ENCODE results near the gene EFEMP1. TPM values are rescaled to one million over a fixed set of nuclear protein-coding genes. Genes with fewer than 3 reads are reported as not detected.

The EFEMP1 gene
- total RNA-seq, 1 donor from 2014 or later: not detected

DNA sequence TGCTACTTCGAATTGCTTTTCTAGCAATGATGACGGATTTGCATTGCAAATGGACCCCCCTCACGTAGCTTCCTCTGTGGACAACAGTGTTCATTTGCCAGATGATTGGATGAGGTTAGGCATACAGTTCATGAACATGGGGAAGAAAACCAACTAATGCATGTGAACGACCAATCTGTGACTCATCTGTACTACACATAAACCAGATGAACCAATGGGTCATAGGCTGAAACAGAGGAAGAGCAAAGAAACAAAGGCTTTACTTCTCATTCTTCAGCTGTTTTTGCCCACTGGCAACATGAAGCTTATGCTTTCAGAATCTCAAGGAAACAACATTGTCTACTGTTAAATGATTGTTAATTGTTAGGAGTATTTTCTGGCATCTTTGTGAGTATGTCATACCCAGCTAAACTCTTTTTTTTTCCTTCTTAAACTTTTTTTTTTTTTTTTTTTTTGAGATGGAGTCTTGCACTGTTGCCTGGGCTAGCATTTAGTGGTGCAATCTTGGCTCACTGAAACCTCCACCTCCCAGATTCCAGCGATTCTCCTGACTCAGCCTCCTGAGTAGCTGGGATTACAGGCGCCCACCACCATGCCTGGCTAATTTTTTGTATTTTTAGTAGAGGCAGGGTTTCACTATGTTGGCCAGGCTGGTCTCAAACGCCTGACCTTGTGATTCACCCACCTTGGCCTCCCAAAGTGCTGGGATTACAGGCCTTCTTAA, 35.5 kb downstream of the EFEMP1 start:
- ATAC-seq (ENCODE audit: low read depth): no peak
- Mint-ChIP-seq H3K4me1 (no peaks in the 10 kb centered on the region), H3K27me3 (no peaks in the 10 kb centered on the region), H3K4me3 (no peak overlapping the region), H3K9me3 (no peaks in the 10 kb centered on the region), H3K36me3 (ENCODE audit: low read depth) (no peaks in the 10 kb centered on the region), H3K27ac (no peak overlapping the region)
- ChIA-PET POLR2A (no interaction called here), CTCF (no interaction called here)
- intact Hi-C loops (cut with micrococcal nuclease): no loop called here
- no peak for TF ChIP-seq CTCF (IDR thresholded peaks at IDR 0.05)
- no peak for DNase-seq

- no peak for TF ChIP-seq CTCF (IDR thresholded peaks at IDR 0.05)
- no peak for DNase-seq
- Mint-ChIP-seq H3K27me3 (no peaks in the 10 kb centered on the region), H3K4me1 (no peaks in the 10 kb centered on the region), H3K9me3 (no peaks in the 10 kb centered on the region), H3K36me3 (ENCODE audit: low read depth) (no peaks in the 10 kb centered on the region), H3K27ac (no peak overlapping the region), H3K4me3 (no peak overlapping the region)
- CTCF ChIA-PET: no interaction called here
- POLR2A ChIA-PET: no interaction called here
- intact Hi-C loops (cut with micrococcal nuclease): no loop called here
- no peak for ATAC-seq (ENCODE audit: low read depth)
Measured at GRCh38 chr2:55887351-55887750, 36.2 kb downstream of the EFEMP1 start.

- ATAC-seq (ENCODE audit: low read depth) (no peak), DNase-seq (no peak)
- no peaks in the 10 kb centered on the region for H3K9me3 Mint-ChIP-seq
- ChIA-PET CTCF (no interaction called here), POLR2A (no interaction called here)
- no peaks in the 10 kb centered on the region for H3K36me3 Mint-ChIP-seq (ENCODE audit: low read depth)
- no peak for TF ChIP-seq CTCF (IDR thresholded peaks at IDR 0.05)
- no peaks in the 10 kb centered on the region for H3K4me1 Mint-ChIP-seq
- intact Hi-C loops (cut with micrococcal nuclease): no loop called here
- no peak overlapping the region for H3K4me3 Mint-ChIP-seq
- no peak overlapping the region for H3K27ac Mint-ChIP-seq
- no peaks in the 10 kb centered on the region for H3K27me3 Mint-ChIP-seq
Measured at GRCh38 chr2:55885944-55886281, 37.7 kb downstream of the EFEMP1 start.

- CTCF ChIA-PET: no interaction called here
- Mint-ChIP-seq H3K4me1 (no peaks in the 10 kb centered on the region), H3K4me3 (no peak overlapping the region), H3K27me3 (no peaks in the 10 kb centered on the region), H3K36me3 (ENCODE audit: low read depth) (no peaks in the 10 kb centered on the region), H3K9me3 (no peaks in the 10 kb centered on the region), H3K27ac (no peak overlapping the region)
- DNase-seq: no peak
- no peak for ATAC-seq (ENCODE audit: low read depth)
- no peak for TF ChIP-seq CTCF (IDR thresholded peaks at IDR 0.05)
- intact Hi-C loops (cut with micrococcal nuclease): no loop called here
- POLR2A ChIA-PET: no interaction called here
Measured at GRCh38 chr2:55885127-55885943, 38.2 kb downstream of the EFEMP1 start.

DNA sequence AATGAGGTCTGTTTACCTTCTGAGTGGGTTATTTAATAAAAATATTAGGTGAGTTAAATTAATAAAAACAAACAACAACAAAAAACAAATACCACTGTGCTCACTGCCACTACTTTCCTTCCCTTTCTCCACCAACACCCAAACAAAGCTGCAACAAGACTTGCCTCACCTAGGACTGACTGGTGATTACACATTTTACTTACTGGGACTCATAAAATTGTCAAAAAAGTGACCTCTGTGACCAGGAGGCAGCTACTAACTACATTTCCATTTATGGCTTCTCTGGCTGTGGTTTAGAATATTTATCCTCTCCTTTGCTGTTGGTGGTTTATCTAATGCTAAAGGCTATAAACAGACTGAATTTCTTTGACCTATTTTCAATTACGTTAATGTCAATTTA, 39.8 kb downstream of the EFEMP1 start:
- DNase-seq (no peak), ATAC-seq (ENCODE audit: low read depth) (no peak)
- H3K36me3 Mint-ChIP-seq (ENCODE audit: low read depth): no peaks in the 10 kb centered on the region
- POLR2A ChIA-PET: no interaction called here
- H3K27ac Mint-ChIP-seq: no peak overlapping the region
- TF ChIP-seq CTCF (IDR thresholded peaks at IDR 0.05): no peak
- no peak overlapping the region for H3K4me3 Mint-ChIP-seq
- H3K9me3 Mint-ChIP-seq: no peaks in the 10 kb centered on the region
- intact Hi-C loops (cut with micrococcal nuclease): no loop called here
- CTCF ChIA-PET: no interaction called here
- no peaks in the 10 kb centered on the region for H3K27me3 Mint-ChIP-seq
- H3K4me1 Mint-ChIP-seq: no peaks in the 10 kb centered on the region

Data from activated B cell treated with CpG ODN at 0.5 μM for 24 hours (primary cell).